Heart left ventricle (tissue), 16 donors: Measurements from ENCODE around the gene NEK5. TPM values are rescaled to one million over a fixed set of nuclear protein-coding genes. Genes with fewer than 3 reads are reported as not detected.
"Not testable (repeated sequence)": the region's sequence is repeated elsewhere in the genome, so short reads cannot be mapped to it uniquely, and the experiment has no call there.

Experiments used
- ATAC-seq, 4 donors: fragments of 200-7000 bp; cut with Tn5 transposase; one replicate each; pipeline ENCODE4 v1.9.1; 2020 to 2022; ENCODE audit warnings: moderate library complexity in 4 of 4, mild to moderate bottlenecking in 3 of 4, moderate number of reproducible peaks in 1 of 4
- DNase-seq, 5 donors: peaks; one replicate each; pipeline ENCODE4 v3.0.0-alpha.2; 2020
- H3K27ac ChIP-seq, 12 donors: fragments of 200-600 bp; sonication (generic) in 4 of 12; one replicate each; pipeline versions ENCODE4 v1.5.0 to v1.8.0; 2016 to 2022; ENCODE audit warnings: mild to moderate bottlenecking in 2 of 12
- H3K27me3 ChIP-seq, 9 donors: fragments of 200-600 bp; sonication (generic) in 2 of 9; one replicate each; pipeline versions ENCODE4 v1.5.1 to v1.8.0; 2016 to 2022; ENCODE audit warnings: mild to moderate bottlenecking in 3 of 9
- H3K36me3 ChIP-seq, 9 donors: fragments of 200-600 bp; sonication (generic) in 2 of 9; one replicate each; pipeline versions ENCODE4 v1.5.0 to v1.8.0; 2018 to 2022; ENCODE audit warnings: mild to moderate bottlenecking in 2 of 9
- H3K4me1 ChIP-seq, 12 donors: fragments of 200-600 bp; sonication (generic) in 4 of 12; one replicate each; pipeline versions ENCODE4 v1.5.0 to v1.8.0; 2016 to 2022; ENCODE audit warnings: mild to moderate bottlenecking in 3 of 12
- H3K4me3 ChIP-seq, 12 donors: fragments of 200-600 bp; sonication (generic) in 4 of 12; one replicate each; pipeline versions ENCODE4 v1.5.0 to v1.8.0; 2017 to 2022; ENCODE audit warnings: mild to moderate bottlenecking in 9 of 12, moderate library complexity in 4 of 12
- H3K9me3 ChIP-seq, 12 donors: fragments of 200-600 bp; sonication (generic) in 4 of 12; one replicate each; pipeline versions ENCODE4 v1.5.0 to v1.8.0; 2016 to 2022; ENCODE audit warnings: mild to moderate bottlenecking in 1 of 12
- CTCF ChIP-seq, 12 donors: fragments of 200-600 bp; sonication (generic) in 4 of 12; IDR thresholded peaks; one replicate each; pipeline versions ENCODE4 v1.5.0 to v1.8.0; 2018 to 2022; ENCODE audit warnings: antibody characterized with exemption in 12 of 12, mild to moderate bottlenecking in 5 of 12
- POLR2A ChIP-seq, 2 donors: fragments of 450-650 bp; IDR thresholded peaks; one replicate each; pipeline ENCODE4 v1.6.1; 2017; ENCODE audit warnings: antibody characterized with exemption in 2 of 2, mild to moderate bottlenecking in 2 of 2, moderate library complexity in 2 of 2
- WGBS, 4 donors: extraction: QIAGEN DNeasy Blood & Tissue Kit in 2 of 4; methylation state at CpG; one replicate each; pipeline versions ENCODE4 v1.1.5 to v1.1.7; 2013 to 2018; 5-methylcytosine and 5-hydroxymethylcytosine counted together
- intact Hi-C, 10 donors: fragments of 100-400 bp; cut with DNase I; formaldehyde crosslinking; loops; one replicate each; pipeline versions ENCODE4 v1.11.1 to v1.14.2; 2022
- polyA plus RNA-seq, 2 donors: library from polyadenylated mRNA; stranded (reverse); fragments of 200-250 nt; gene quantifications; one replicate each; pipeline ENCODE4 v1.2.3, GENCODE V29; 2013
- total RNA-seq, 9 donors: library from RNA; depleted of rRNA in 2 of 9; stranded (reverse); fragments of >200 nt in 2 of 9; fragmentation: NEBNext Ultra II Directional in 3 of 9; extraction: Animal tissue kit (Norgen Biotek cat#: 25700) in 3 of 9; gene quantifications; one replicate each; pipeline versions ENCODE4 v1.1.0 to v1.2.4, GENCODE V29; 2016 to 2023
- donor health status: ischemic (EF 13 %, LVEDD 7.1; RV severe dilation, severe dysfunction).
- donor health status: healthy with polysubstance abuse.
- donor health status: DM: no; HTN: yes; CAD: no.
- donor health status: DM: no; HTN: no; CAD: no.
- donor health status: ischemic (EF 25% LVEDD 6.9; RV normal size, moderate dysfunction).
- donor health status: ischemic (EF 25% LVEDD 5.7; RV mildly dilated, moderate dysfunction).
- donor health status: healthy.
- donor health status: DM: yes; HTN: yes; CAD: no.
- donor health status: ischemic (EF 35%, LVEDD 5.7; RV mildly dilated, moderate dysfunction).
- donor health status: nonischemic (EF 11% LVEDD 7.7; RV severe dilation, severe dysfunction).
- donor health status: DM: yes; HTN: yes; CAD: no.
- donor health status: PGD.
- donor health status: ischemic (EF 29% LVEDD 5.4; RV normal size, mild dysfunction).
- donor health status: nonischemic (EF 23%, LVEDD 6.1; RV moderate dilation, normal function).

NEK5 gene
- total and polyA plus RNA-seq, 11 donors = 0.04 to 1.1 (median 0.41) TPM; not detected in 3

- no peaks in the 10 kb centered on the region for H3K36me3 ChIP-seq
- no peaks in the 10 kb centered on the region for H3K27me3 ChIP-seq
- peaks cover 0 to 16% (median 0%) of the 10 kb centered on the region in 12 donors for H3K9me3 ChIP-seq
- TF ChIP-seq CTCF (IDR thresholded peaks at IDR 0.05) (no peak), POLR2A (IDR thresholded peaks at IDR 0.05) (no peak)
- WGBS, 4 donors = 73 to 98% (median 95%) methylated on average over 3 of the region's 3 CpGs
- DNase-seq = no peak
- intact Hi-C loops = no loop called here
- no peak overlapping the region for H3K27ac ChIP-seq
- ATAC-seq = no peak
- no peaks in the 10 kb centered on the region for H3K4me1 ChIP-seq
- no peak overlapping the region for H3K4me3 ChIP-seq
Measured at GRCh38 chr13:52043675-52044074, 85.2 kb downstream of the NEK5 start.

GRCh38 chr13:52036037-52036436, 92.8 kb downstream of the NEK5 start:
- no peak for ATAC-seq
- Histone ChIP-seq H3K4me1 (no peaks in the 10 kb centered on the region), H3K27me3 (no peaks in the 10 kb centered on the region), H3K9me3 (no peaks in the 10 kb centered on the region), H3K4me3 (no peak overlapping the region), H3K27ac (no peak overlapping the region), H3K36me3 (no peaks in the 10 kb centered on the region)
- intact Hi-C loops = no loop called here
- TF ChIP-seq CTCF (IDR thresholded peaks at IDR 0.05) (no peak), POLR2A (IDR thresholded peaks at IDR 0.05) (no peak)
- 89 to 96% (median 95%) methylated on average over 1 of the region's 1 CpG for WGBS, 4 donors
- DNase-seq = no peak

DNA sequence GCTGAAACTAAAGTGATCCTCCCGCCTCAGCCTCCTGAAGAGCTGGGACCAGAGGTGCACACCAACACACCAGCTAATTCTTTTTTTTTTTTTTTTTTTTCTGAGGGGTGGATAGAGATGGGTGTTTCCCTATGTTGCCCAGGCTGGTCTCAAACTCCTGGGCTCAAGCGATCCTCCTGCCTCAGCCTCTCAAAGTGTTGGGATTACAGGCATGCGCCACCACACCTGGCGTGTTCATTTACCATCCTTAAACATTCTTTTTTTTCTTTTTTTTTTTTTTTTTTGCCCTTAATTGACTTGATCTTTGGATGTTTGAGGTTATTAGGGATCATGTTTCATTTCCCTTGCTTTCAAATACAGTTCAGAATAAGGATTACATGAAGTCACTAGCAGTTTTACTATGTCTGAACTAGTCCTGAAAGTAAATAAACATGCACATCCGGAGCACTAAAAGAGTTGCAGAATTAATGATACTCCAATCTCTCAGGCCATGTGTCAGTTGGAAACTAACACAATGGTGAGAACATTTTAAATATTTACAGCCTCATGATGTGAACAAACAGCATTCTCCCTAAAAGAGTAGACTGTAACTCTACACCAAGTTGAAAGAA, 94.2 kb downstream of the NEK5 start:
- TF ChIP-seq CTCF (IDR thresholded peaks at IDR 0.05) (no peak), POLR2A (IDR thresholded peaks at IDR 0.05) (no peak)
- 76 to 94% (median 83%) methylated on average over 5 of the region's 5 CpGs for WGBS, 4 donors
- Histone ChIP-seq H3K4me1 (no peaks in the 10 kb centered on the region), H3K27me3 (no peaks in the 10 kb centered on the region), H3K4me3 (no peak overlapping the region), H3K9me3 (no peaks in the 10 kb centered on the region), H3K27ac (no peak overlapping the region), H3K36me3 (peaks cover 0 to under 1% (median 0%) of the 10 kb centered on the region in 9 donors)
- intact Hi-C loops = no loop called here
- DNase-seq (no peak), ATAC-seq (no peak)

DNA sequence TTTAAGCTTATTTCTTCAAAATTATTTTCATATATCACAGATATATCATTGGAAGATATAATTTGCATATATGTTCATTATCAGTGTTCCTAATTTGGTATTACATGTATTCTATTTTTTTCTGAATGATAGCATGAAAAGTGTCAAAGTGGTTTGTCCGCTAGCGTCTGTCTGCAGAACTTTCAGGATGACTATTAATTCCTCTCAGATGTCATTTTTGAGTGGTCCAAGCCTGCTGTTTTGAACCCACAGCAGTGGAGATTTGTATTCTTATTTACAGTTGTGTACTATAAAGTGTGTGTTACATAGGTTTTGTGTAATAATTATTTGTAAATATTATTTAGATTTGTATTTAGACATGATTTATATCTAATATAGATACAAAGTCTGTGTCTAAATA, 95.8 kb downstream of the NEK5 start:
- peaks cover 0 to 16% (median 12%) of the 10 kb centered on the region in 9 donors for H3K36me3 ChIP-seq
- no peak overlapping the region for H3K4me3 ChIP-seq
- H3K27ac ChIP-seq = no peak overlapping the region
- no peaks in the 10 kb centered on the region for H3K4me1 ChIP-seq
- intact Hi-C loops = no loop called here
- H3K27me3 ChIP-seq = no peaks in the 10 kb centered on the region
- 86 to 91% (median 90%) methylated on average over 2 of the region's 2 CpGs for WGBS, 4 donors
- ATAC-seq = no peak
- no peak for TF ChIP-seq CTCF (IDR thresholded peaks at IDR 0.05)
- no peak for TF ChIP-seq POLR2A (IDR thresholded peaks at IDR 0.05)
- H3K9me3 ChIP-seq = no peaks in the 10 kb centered on the region
- no peak for DNase-seq

- H3K4me1 ChIP-seq, H3K27ac ChIP-seq, intact Hi-C loops, H3K27me3 ChIP-seq, H3K4me3 ChIP-seq, ATAC-seq, DNase-seq, H3K9me3 ChIP-seq: not testable (repeated sequence)
- 97 to 98% (median 97%) methylated on average over 6 of the region's 6 CpGs for WGBS, 4 donors
- H3K36me3 ChIP-seq = peaks cover 0 to 36% (median 21%) of the 10 kb centered on the region in 9 donors
Measured at GRCh38 chr13:52030401-52030800, 98.5 kb downstream of the NEK5 start.
